ENCODE results near the gene CAPN10. TPM values are rescaled to one million over a fixed set of nuclear protein-coding genes. Genes with fewer than 3 reads are reported as not detected.
"Not testable (repeated sequence)": the region's sequence is repeated elsewhere in the genome, so short reads cannot be mapped to it uniquely, and the experiment has no call there.

The CAPN10 gene
- total and polyA plus RNA-seq, 12 donors = 4.7 to 158 (median 25.1) TPM

GRCh38 chr2:240614391-240614790 lies 27.9 kb downstream of the CAPN10 start:
- intact Hi-C loops (cut with DNase I) = no loop called here
- TF ChIP-seq POLR2A (IDR thresholded peaks at IDR 0.05) (no peak), CTCF (IDR thresholded peaks at IDR 0.05) (no peak)
- no peaks in the 10 kb centered on the region for H3K27me3 ChIP-seq
- H3K4me1 ChIP-seq (replicated peaks in 1 of 2) = no peaks in the 10 kb centered on the region
- H3K27ac ChIP-seq = no peak overlapping the region
- H3K9me3 ChIP-seq (replicated peaks in 1 of 3) = no peaks in the 10 kb centered on the region
- H3K36me3 ChIP-seq (replicated peaks in 1 of 2) = no peaks in the 10 kb centered on the region
- peak in 1 of 7 donors; percentile 5 for DNase-seq
- 95 to 98% (median 96%) methylated on average over 8 to 9 of the region's 9 CpGs for WGBS, 4 donors
- H3K4me3 ChIP-seq = no peak overlapping the region

- Histone ChIP-seq H3K4me1 (replicated peaks in 1 of 2) (no peaks in the 10 kb centered on the region), H3K9me3 (replicated peaks in 1 of 3) (no peaks in the 10 kb centered on the region), H3K27ac (no peak overlapping the region), H3K27me3 (no peaks in the 10 kb centered on the region), H3K4me3 (no peak overlapping the region), H3K36me3 (replicated peaks in 1 of 2) (no peaks in the 10 kb centered on the region)
- TF ChIP-seq CTCF (IDR thresholded peaks at IDR 0.05) (no peak), POLR2A (IDR thresholded peaks at IDR 0.05) (no peak)
- intact Hi-C loops (cut with DNase I) = no loop called here
- DNase-seq = no peak
- 81 to 96% (median 90%) methylated on average over 2 of the region's 2 CpGs for WGBS, 4 donors
Observed at GRCh38 chr2:240615396-240615795, 28.9 kb downstream of the CAPN10 start.

GRCh38 chr2:240615820-240616547 lies 29.4 kb downstream of the CAPN10 start:
- intact Hi-C loops (cut with DNase I) = no loop called here
- no peak for TF ChIP-seq CTCF (IDR thresholded peaks at IDR 0.05)
- TF ChIP-seq POLR2A (IDR thresholded peaks at IDR 0.05) = no peak
- 82 to 87% (median 84%) methylated on average over 19 to 20 of the region's 20 CpGs for WGBS, 4 donors
- H3K4me1 ChIP-seq (replicated peaks in 1 of 2) = no peaks in the 10 kb centered on the region
- no peaks in the 10 kb centered on the region for H3K9me3 ChIP-seq (replicated peaks in 1 of 3)
- DNase-seq = peak in 4 of 7 donors; percentile 4 to 12 (median 8)
- no peaks in the 10 kb centered on the region for H3K36me3 ChIP-seq (replicated peaks in 1 of 2)
- no peak overlapping the region for H3K27ac ChIP-seq
- H3K4me3 ChIP-seq = no peak overlapping the region
- no peaks in the 10 kb centered on the region for H3K27me3 ChIP-seq

- DNase-seq = peak in 1 of 7 donors; percentile 3
- H3K9me3 ChIP-seq (replicated peaks in 1 of 3); H3K36me3 ChIP-seq (replicated peaks in 1 of 2); intact Hi-C loops (cut with DNase I); H3K4me3 ChIP-seq; H3K27me3 ChIP-seq; H3K4me1 ChIP-seq (replicated peaks in 1 of 2); H3K27ac ChIP-seq: not testable (repeated sequence)
- whole genome bisulfite sequencing, 4 donors = 84 to 89% (median 87%) methylated on average over 2 to 5 of the region's 5 CpGs
Observed at GRCh38 chr2:240616860-240617666, 30.5 kb downstream of the CAPN10 start.
